Measurements from ENCODE around the gene FAM124A. TPM values are rescaled to one million over a fixed set of nuclear protein-coding genes. Genes with fewer than 3 reads are reported as not detected.

FAM124A gene
- total and polyA plus RNA-seq, 12 donors, result 2.1 to 14.0 (median 7.0) TPM

DNA sequence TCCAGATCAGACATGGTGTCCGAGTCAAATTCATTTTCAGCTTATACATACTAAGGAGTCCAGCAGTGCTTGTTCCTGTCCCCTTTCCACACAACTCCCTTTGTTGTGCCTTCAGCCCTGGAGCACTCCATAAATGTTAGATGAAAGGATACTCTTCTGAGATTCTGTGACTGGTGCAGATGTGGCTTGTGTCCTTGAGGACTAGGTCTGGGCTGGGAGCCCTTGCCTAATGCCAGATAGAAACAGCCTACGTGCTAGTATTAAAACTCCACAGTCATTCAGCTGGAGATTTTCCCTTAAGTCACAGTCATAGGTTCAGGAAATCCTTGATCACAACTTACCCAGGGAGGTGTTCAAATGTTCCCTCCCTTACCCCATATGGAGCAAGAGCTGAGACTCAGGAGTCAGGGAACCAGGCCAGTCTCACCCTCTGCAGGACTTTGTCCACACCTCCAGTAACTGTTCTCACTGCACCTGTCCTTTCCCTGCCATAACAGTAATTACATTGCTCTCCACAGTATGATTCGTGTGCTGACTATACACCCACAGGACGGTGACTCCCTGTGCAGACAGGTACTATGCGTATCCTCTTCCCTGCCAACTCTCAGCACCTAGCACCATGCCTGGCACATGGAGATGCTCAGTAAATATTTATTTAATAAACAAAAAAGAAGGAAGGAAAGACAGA, 101.8 kb downstream of the FAM124A start:
- no peaks in the 10 kb centered on the region for H3K27me3 ChIP-seq
- 82 to 89% methylated on average over 5 of the region's 5 CpGs for WGBS, 2 donors
- H3K27ac ChIP-seq, result no peak overlapping the region
- H3K4me3 ChIP-seq, result no peak overlapping the region
- TF ChIP-seq CTCF (IDR thresholded peaks at IDR 0.05), result no peak
- H3K9me3 ChIP-seq, result no peaks in the 10 kb centered on the region
- no peaks in the 10 kb centered on the region for H3K4me1 ChIP-seq
- no peak for DNase-seq
- H3K36me3 ChIP-seq, result no peaks in the 10 kb centered on the region
- intact Hi-C loops (cut with DNase I), result no loop called here
- ATAC-seq, result peak in 1 of 8 donors; percentile 43

GRCh38 chr13:51324714-51325420, 102.7 kb downstream of the FAM124A start:
- TF ChIP-seq CTCF (IDR thresholded peaks at IDR 0.05), result no peak
- Histone ChIP-seq H3K36me3 (no peaks in the 10 kb centered on the region), H3K4me3 (no peak overlapping the region), H3K27me3 (no peaks in the 10 kb centered on the region), H3K4me1 (no peaks in the 10 kb centered on the region), H3K9me3 (no peaks in the 10 kb centered on the region), H3K27ac (no peak overlapping the region)
- DNase-seq, result no peak
- ATAC-seq, result peak in 1 of 8 donors; percentile 20
- 86 to 87% methylated on average over 14 of the region's 14 CpGs for WGBS, 2 donors
- intact Hi-C loops (cut with DNase I), result no loop called here

- DNase-seq (no peak), ATAC-seq (no peak)
- Histone ChIP-seq H3K36me3 (no peaks in the 10 kb centered on the region), H3K9me3 (no peaks in the 10 kb centered on the region), H3K4me1 (peaks cover 0 to 5% (median 0%) of the 10 kb centered on the region in 9 donors), H3K27ac (no peak overlapping the region), H3K4me3 (no peak overlapping the region), H3K27me3 (no peaks in the 10 kb centered on the region)
- intact Hi-C loops (cut with DNase I), result no loop called here
- no peak for TF ChIP-seq CTCF (IDR thresholded peaks at IDR 0.05)
- 93 to 94% methylated on average over 6 of the region's 6 CpGs for WGBS, 2 donors
Measured at GRCh38 chr13:51325837-51326236, 103.6 kb downstream of the FAM124A start.

DNA sequence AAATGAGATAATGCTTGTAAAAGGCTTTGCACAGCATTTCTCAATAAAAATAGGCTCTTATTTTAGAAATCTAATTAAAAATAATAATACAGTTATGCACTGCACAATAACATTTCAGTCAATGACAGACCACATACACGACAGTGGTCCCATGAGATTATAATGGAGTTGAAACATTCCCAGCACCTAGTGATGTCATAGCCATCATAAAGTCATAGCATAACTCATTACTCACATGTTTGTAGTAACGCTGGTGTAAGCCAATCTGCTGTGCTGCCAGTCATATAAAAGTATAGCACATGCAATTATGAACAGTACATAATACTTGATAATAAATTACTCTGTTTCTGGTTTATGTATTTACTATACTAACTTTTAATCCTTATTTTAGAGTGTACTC, 104.6 kb downstream of the FAM124A start:
- no peak for DNase-seq
- no peak for ATAC-seq

More for the DNA sequence above, 104.6 kb downstream of the FAM124A start:
- WGBS, 2 donors, result 82 to 83% methylated on average over 2 of the region's 2 CpGs
- no peaks in the 10 kb centered on the region for H3K36me3 ChIP-seq
- H3K27me3 ChIP-seq, result no peaks in the 10 kb centered on the region
- intact Hi-C loops (cut with DNase I), result no loop called here
- no peak overlapping the region for H3K27ac ChIP-seq
- no peak for TF ChIP-seq CTCF (IDR thresholded peaks at IDR 0.05)
- H3K4me1 ChIP-seq, result peaks cover 0 to 8% (median 0%) of the 10 kb centered on the region in 9 donors
- no peak overlapping the region for H3K4me3 ChIP-seq
- H3K9me3 ChIP-seq, result no peaks in the 10 kb centered on the region

Measured in heart right ventricle (tissue), 16 donors.